Breast epithelium (tissue), 4 donors: ENCODE results near the gene NEBL. TPM values are rescaled to one million over a fixed set of nuclear protein-coding genes. Genes with fewer than 3 reads are reported as not detected.

Experiments used
- DNase-seq, 2 donors: peaks; one replicate each; pipeline ENCODE4 v3.0.0-alpha.2; 2019; ENCODE audit warnings: low spot score in 2 of 2
- H3K27ac ChIP-seq, 2 donors: fragments of 200-600 bp; sonication (generic) in 1 of 2; one replicate each; pipeline ENCODE4 v1.5.1; 2016 to 2019; ENCODE audit warnings: mild to moderate bottlenecking in 1 of 2
- H3K27me3 ChIP-seq, 2 donors: fragments of 200-600 bp; sonication (generic) in 1 of 2; one replicate each; pipeline versions ENCODE4 v1.5.1 to v1.6.0; 2017 to 2019; ENCODE audit warnings: control low read depth in 1 of 2, mild to moderate bottlenecking in 1 of 2
- H3K36me3 ChIP-seq: fragments of 200-600 bp; one replicate; pipeline ENCODE4 v1.5.1; 2019
- H3K4me1 ChIP-seq, 2 donors: fragments of 200-600 bp; sonication (generic); one replicate each; pipeline ENCODE4 v1.5.1; 2016 to 2019; ENCODE audit warnings: control low read depth in 1 of 2
- H3K4me3 ChIP-seq, 3 donors: fragments of 200-600 bp; sonication (generic); 1 replicate in 2 of 3; 2 replicates in 1 of 3; pipeline ENCODE4 v1.5.1; 2016 to 2019; ENCODE audit warnings: mild to moderate bottlenecking in 3 of 3, moderate library complexity in 2 of 3
- H3K9me3 ChIP-seq, 2 donors: fragments of 200-600 bp; sonication (generic) in 1 of 2; one replicate each; pipeline ENCODE4 v1.5.1; 2016 to 2019; ENCODE audit warnings: control low read depth in 1 of 2
- POLR2A ChIP-seq: fragments of 450-650 bp; IDR thresholded peaks from one replicate; pipeline ENCODE4 v1.6.1; 2016; ENCODE audit warnings: antibody characterized with exemption, mild to moderate bottlenecking, moderate library complexity
- POLR2AphosphoS5 ChIP-seq, 3 donors: sonication (generic); formaldehyde crosslinking; IDR thresholded peaks; one replicate each; pipeline ENCODE4 v1.6.1; 2017; ENCODE audit warnings: antibody characterized with exemption in 3 of 3
- intact Hi-C: fragments of 100-400 bp; cut with DNase I; formaldehyde crosslinking; loops from one replicate; pipeline ENCODE4 v1.15.1; 2023; ENCODE audit warnings: low total_unique reads
- total RNA-seq, 3 donors: library from RNA; depleted of rRNA; stranded (reverse); fragments of >200 nt; gene quantifications; one replicate each; pipeline ENCODE4 v1.1.0, GENCODE V29; 2016
- TF ChIP-seq, protein P1 (sequence below), 3 donors: fragments of 450-650 bp; IDR thresholded peaks; one replicate each; pipeline ENCODE4 v1.5.1; 2016 to 2017; ENCODE audit warnings: antibody characterized with exemption in 3 of 3, mild to moderate bottlenecking in 3 of 3, moderate library complexity in 3 of 3

The NEBL gene
- total RNA-seq, 3 donors from 2014 or later: 3.8 to 313 (median 85.2) TPM

DNA sequence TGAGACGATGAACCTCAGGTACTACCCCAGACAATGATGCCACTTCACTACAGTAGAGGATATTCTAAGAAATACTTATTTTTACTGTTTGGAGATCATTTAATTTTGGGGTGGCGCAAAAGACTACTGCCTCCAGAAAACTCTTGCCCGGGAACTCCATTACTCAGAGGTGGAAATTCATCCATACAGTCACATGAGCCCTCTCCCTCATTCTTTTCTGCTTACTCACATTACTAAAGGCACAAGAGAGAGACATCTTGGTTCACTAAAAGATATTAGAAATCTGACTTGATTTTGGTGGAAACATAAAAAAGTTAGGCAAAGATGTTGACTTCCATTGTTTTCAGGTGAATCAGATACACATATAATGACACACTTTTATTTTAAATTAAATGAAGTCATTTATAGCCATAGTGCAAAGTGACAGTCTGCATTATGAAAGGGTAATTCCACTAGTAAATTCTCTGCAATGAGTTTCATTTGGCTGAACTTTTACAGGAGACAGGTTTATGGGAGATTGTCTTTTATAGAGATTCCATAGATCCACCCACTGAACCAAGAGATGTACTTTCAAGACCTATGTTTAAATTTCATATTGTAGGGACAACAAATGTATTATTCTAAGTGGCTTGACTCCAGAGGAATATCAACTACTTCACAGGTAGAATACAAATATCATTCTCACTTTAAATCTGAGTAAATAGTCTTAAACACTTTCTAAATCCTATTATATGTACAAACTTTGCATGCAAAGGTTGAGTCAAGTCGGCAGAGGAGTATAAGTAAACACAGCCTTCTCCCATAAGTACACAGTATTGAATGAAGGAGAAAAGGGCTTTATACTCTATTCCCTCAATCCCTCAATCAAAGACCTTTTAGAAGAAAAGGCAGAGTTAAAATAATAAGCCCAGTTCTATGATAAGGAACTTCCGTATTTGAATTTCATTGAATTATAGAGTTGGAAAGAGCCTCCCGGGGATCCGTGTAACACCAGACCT, 18.8 kb downstream of the NEBL start:
- no peak for TF ChIP-seq POLR2A
- no peak for TF ChIP-seq POLR2AphosphoS5 (IDR thresholded peaks at IDR 0.05)
- TF ChIP-seq, protein P1, sequence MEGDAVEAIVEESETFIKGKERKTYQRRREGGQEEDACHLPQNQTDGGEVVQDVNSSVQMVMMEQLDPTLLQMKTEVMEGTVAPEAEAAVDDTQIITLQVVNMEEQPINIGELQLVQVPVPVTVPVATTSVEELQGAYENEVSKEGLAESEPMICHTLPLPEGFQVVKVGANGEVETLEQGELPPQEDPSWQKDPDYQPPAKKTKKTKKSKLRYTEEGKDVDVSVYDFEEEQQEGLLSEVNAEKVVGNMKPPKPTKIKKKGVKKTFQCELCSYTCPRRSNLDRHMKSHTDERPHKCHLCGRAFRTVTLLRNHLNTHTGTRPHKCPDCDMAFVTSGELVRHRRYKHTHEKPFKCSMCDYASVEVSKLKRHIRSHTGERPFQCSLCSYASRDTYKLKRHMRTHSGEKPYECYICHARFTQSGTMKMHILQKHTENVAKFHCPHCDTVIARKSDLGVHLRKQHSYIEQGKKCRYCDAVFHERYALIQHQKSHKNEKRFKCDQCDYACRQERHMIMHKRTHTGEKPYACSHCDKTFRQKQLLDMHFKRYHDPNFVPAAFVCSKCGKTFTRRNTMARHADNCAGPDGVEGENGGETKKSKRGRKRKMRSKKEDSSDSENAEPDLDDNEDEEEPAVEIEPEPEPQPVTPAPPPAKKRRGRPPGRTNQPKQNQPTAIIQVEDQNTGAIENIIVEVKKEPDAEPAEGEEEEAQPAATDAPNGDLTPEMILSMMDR (IDR thresholded peaks at IDR 0.05): no peak
- no peaks in the 10 kb centered on the region for H3K4me1 ChIP-seq
- DNase-seq: no peak
- H3K27ac ChIP-seq: no peak overlapping the region
- intact Hi-C loops: no loop called here
- no peaks in the 10 kb centered on the region for H3K36me3 ChIP-seq
- no peaks in the 10 kb centered on the region for H3K9me3 ChIP-seq
- no peaks in the 10 kb centered on the region for H3K27me3 ChIP-seq
- no peak overlapping the region for H3K4me3 ChIP-seq

DNA sequence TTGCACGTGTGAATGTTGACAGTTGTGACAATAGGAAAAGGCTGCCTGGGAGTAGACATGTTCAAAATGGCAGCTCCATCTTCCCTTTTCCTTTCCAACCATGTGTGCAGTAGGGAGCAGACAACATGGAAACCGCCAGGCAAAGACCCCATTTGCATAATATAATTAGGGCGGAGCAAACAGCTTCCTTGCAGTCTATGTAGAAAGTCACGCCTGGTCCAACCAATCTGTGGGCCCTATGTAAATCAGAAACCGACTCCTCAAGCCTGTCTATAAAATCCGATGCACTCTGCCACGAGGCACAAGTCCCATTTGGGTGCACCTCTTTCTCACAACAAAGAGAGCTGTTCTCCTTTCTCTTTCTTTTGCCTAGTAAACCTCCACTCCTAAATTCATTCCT, 19.6 kb downstream of the NEBL start:
- Histone ChIP-seq H3K4me3 (no peak overlapping the region), H3K27me3 (no peaks in the 10 kb centered on the region), H3K27ac (no peak overlapping the region), H3K9me3 (no peaks in the 10 kb centered on the region), H3K4me1 (no peaks in the 10 kb centered on the region), H3K36me3 (no peaks in the 10 kb centered on the region)
- intact Hi-C loops: no loop called here
- DNase-seq: no peak
- no peak for TF ChIP-seq POLR2AphosphoS5 (IDR thresholded peaks at IDR 0.05)
- no peak for TF ChIP-seq POLR2A
- TF ChIP-seq, protein P1 (IDR thresholded peaks at IDR 0.05): no peak

DNA sequence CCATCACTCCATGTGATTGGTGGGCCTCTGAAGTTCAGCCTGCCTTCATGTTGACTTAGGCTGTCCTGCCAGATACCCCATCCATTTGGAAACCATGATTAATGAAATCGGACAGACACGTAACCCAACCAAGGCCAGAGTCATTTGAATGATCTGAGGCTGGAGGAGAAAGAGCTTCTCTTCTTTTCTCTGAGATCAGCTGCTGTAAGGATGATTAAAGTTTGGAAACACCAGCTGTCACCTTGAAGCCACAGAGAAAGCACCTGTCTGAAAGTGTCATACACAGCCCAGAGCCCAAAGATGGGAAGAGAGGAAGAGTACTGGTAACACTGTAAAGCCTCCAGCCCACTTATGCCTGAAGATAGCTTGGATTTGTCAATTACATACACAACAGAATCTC, 22.9 kb downstream of the NEBL start:
- Histone ChIP-seq H3K27ac (no peak overlapping the region), H3K4me1 (no peaks in the 10 kb centered on the region), H3K4me3 (no peak overlapping the region), H3K36me3 (no peaks in the 10 kb centered on the region), H3K27me3 (no peaks in the 10 kb centered on the region), H3K9me3 (no peaks in the 10 kb centered on the region)
- TF ChIP-seq POLR2A (no peak), POLR2AphosphoS5 (IDR thresholded peaks at IDR 0.05) (no peak)
- TF ChIP-seq, protein P1 (IDR thresholded peaks at IDR 0.05): no peak
- intact Hi-C loops: no loop called here
- DNase-seq: no peak

DNA sequence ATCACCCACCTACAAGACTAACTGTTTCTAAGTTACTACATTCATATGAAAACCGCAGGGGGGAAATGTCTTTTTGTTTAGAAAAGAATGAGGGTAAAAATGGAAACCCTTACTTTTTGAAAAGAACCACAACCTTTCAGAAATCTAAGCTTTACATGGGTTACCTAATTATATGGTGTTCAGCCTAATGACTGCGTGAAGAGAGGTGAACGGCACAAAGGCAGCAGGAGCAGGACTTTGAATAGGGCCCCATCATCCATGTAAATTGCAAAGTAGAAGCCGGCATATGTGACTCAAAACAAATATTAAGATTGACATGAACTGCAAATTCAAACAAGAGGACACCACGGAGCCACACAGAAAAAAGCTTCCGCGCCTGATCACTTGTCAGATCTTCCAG, 25.1 kb downstream of the NEBL start:
- intact Hi-C loops: no loop called here
- Histone ChIP-seq H3K36me3 (no peaks in the 10 kb centered on the region), H3K27ac (no peak overlapping the region), H3K4me3 (no peak overlapping the region), H3K9me3 (no peaks in the 10 kb centered on the region), H3K27me3 (no peaks in the 10 kb centered on the region), H3K4me1 (no peaks in the 10 kb centered on the region)
- no peak for DNase-seq
- TF ChIP-seq POLR2AphosphoS5 (IDR thresholded peaks at IDR 0.05) (no peak), POLR2A (no peak)
- TF ChIP-seq, protein P1 (IDR thresholded peaks at IDR 0.05): no peak

DNA sequence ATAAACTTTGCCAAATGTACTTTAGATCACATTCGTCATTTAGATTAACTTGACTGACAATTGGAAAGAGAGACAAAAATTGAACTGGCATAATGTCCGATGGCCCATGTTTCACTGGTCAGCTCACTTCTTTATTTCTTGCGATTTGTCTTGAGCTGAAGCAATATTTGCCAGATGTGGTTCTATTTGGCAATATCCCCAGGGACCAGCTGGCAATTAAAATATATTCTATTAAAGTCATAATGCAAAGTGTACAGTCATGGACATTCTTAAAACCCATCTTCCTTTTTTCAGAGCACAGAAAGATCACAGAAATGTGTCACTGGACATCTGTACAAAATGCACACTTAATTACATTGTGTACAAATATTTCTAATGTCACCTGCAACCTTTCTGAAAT, 26.3 kb downstream of the NEBL start:
- Histone ChIP-seq H3K27ac (no peak overlapping the region), H3K4me1 (no peaks in the 10 kb centered on the region), H3K36me3 (no peaks in the 10 kb centered on the region), H3K9me3 (no peaks in the 10 kb centered on the region), H3K27me3 (no peaks in the 10 kb centered on the region), H3K4me3 (no peak overlapping the region)
- no peak for DNase-seq
- TF ChIP-seq, protein P1 (IDR thresholded peaks at IDR 0.05): no peak
- TF ChIP-seq POLR2AphosphoS5 (IDR thresholded peaks at IDR 0.05) (no peak), POLR2A (no peak)
- intact Hi-C loops: no loop called here
